GM21367 (cell line): Measurements from ENCODE around the gene REV3L.
A peak's percentile ranks its signal among the peaks of the same experiment; 100 is the strongest.
"Not testable (repeated sequence)": the region's sequence is repeated elsewhere in the genome, so short reads cannot be mapped to it uniquely, and the experiment has no call there.

Experiments used
- ATAC-seq: cut with Tn5 transposase; IDR thresholded peaks from one replicate; pipeline ENCODE4 v1.9.1; 2021; ENCODE audit not compliant: unreplicated experiment

Gene REV3L

DNA sequence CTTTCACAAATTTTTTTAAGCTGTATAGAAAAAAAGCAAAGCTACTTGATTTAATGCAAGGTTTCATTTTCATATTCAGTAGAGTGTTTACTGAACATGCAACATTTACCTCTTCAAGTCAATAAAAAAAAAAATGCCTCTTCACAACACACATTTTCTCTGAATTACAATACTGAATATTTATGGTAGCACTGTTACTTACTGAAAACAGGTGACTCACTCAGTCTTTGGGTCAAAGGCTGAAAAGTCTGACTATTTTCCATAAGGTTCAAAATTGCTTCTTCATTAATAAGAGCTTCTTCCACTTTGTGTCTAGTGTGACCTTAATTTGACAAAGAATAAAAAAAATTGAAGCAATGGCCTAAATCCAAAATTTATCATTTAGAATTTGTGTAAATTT is 101.9 kb downstream of the REV3L start:
- no peak for ATAC-seq

DNA sequence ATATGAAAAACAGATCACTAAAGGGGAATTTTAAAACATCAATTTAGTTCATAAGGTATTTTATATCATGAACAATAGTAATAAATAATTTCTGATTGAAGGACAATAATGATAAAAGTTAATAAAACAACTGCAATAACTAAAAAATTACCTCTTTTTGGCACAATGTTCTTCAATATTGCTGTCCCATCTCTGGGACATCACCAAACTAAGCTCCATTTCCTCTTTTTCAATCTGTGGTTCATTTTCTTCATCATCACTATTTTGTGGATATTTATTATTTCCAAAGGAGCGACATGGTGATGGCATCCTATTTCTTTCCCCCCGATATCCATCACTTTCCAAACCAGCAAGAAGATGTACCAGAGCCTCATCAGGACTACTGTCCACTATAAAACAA is 103.2 kb downstream of the REV3L start:
- no peak for ATAC-seq

- ATAC-seq, result no peak
Measured at GRCh38 chr6:111379302-111379701, 103.7 kb downstream of the REV3L start.

- no peak for ATAC-seq
Measured at GRCh38 chr6:111377558-111378120, 105.4 kb downstream of the REV3L start.

GRCh38 chr6:111367393-111368088 is 115.5 kb downstream of the REV3L start:
- ATAC-seq, result no peak

GRCh38 chr6:111361648-111362047 is 121.4 kb downstream of the REV3L start:
- no peak for ATAC-seq

DNA sequence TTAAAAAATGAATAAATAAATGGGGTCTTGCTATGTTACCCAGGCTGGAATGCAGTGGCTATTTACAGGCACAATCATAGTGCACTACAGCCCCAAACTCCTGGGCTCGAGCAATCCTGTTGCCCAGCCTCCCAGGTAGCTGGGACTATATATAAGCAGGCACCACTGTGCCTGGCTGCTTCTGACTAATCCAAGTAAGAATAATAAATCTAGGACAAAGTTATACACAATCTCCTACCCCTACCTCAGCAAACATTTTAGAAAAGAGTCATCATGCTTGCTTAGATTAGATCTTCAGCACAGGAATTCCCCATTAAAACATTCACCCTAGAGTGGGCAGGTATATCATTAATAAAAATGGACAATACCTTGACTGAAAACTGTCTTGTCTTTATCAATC is 124.6 kb downstream of the REV3L start:
- no peak for ATAC-seq

- no peak for ATAC-seq
Measured at GRCh38 chr6:111357705-111358104, 125.3 kb downstream of the REV3L start.

DNA sequence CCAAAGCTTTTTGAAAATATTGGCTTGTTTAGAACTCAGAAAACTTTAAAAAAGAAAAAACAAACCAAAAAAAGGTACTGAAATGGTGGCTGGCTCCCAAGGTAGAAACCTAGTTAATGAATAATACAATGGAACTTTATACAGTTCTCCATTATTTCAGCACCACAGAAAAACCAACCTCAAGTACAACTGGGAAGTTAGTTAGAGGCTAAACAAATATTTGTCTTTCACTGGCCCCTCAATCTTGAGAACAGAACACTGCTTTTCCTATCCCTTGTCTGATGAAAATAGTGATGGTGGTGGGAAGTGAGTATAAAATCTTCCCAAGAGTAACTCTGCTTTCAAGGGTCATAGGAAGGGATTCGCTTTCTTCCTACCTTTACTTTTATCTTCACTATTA is 126.5 kb downstream of the REV3L start:
- no peak for ATAC-seq

DNA sequence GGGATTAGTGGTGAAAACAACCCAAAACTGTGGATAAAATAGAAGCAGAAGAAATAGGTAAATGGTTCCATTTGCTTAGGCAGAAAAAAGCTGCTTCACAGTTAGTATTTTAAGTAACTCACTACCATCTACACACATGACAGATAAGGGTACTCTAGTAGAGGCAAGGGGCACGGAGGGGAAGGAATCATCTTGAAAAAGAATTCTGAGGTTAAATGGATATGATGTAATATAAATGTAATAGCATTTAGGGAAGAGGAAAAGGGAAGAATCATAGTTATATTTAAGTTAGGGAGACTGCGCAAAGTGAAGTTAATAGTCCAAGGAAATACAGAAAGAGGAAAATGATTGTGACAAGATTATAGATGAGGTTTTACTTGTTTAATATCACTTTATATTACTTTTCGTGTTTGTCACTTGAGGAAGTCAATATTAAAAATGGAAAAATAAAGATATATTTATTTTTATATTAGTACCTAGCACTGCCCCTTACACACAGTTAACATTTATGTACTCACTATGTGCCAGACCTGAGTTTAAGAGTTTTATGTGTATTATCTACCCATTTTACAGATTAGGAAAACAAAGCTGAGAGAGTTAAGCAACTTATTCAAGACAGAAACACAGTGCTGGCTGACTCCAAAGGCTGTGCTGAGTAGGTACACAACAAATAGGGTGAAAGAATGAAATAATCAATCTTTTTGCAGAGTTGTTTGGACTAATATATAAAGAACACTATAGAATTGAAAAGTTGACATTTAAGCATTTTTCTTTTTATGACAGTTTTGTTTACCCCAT is 128.1 kb downstream of the REV3L start:
- ATAC-seq, result no peak

DNA sequence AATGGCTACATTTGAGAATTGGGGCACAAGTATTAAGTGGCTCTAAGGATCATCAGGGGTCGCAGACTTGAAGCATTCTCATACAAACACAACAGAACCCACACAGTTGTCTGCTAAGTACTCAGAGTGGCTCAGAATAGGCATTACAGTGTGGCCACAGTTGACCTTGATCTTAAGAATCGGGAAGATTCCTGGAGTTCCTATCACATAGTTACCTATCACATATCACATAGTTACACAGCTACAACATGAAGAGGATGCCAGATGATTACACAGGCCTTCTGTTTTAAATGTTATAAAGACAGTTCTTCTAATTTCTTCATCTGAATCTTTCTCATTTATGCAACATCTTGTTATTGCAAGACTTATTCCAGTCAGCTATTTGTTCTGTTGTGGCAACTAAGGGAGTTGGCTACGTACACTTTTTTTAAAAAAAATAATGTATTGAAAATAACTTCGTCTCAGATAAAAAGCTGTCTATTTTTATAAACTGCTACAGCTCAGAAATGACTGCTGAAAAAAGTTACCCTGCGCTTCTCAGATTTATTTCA is 129.0 kb downstream of the REV3L start:
- ATAC-seq, result no peak

DNA sequence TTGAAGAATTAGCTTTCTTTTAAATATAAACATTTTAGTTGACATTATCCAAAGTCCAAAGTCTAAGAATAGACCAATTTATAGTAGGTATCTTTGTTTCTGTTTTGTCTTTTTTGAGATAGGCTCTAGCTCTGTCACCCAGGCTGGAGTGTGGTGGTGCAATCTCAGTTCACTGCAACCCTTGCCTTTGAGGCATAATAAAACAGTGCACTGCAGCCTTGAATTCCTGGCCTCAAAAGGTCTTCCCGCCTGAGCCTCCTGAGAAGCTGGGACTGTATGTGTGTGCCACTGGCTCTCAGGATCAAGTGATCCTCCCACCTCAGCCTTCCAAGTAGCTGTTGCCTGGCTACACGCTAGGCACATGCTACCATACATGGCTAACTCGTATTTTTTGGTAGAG is 135.4 kb downstream of the REV3L start:
- no peak for ATAC-seq

- no peak for ATAC-seq
Measured at GRCh38 chr6:111342913-111343312, 140.1 kb downstream of the REV3L start.

DNA sequence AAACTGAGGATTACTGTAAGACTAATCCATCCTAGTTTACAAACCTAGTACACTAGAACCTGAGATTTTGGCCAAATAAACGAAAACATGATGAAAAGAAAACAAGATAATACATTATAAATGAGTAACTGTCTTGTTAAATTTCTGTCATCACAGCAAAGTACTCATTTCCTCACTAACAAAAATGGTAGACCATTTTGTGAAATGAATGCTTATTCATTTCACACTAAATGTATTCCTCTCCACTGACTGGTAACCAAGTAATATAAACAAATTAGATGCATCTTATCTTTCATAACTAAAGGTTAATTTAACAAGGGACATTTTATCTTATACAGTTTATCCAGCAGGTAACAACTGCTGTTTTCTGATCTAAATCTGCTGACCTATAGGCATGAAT is 143.7 kb downstream of the REV3L start:
- ATAC-seq, result no peak

- peak; percentile 98 for ATAC-seq
Measured at GRCh38 chr6:111338843-111339242, 144.2 kb downstream of the REV3L start.

- no peak for ATAC-seq
Measured at GRCh38 chr6:111337829-111338236, 145.2 kb downstream of the REV3L start.

DNA sequence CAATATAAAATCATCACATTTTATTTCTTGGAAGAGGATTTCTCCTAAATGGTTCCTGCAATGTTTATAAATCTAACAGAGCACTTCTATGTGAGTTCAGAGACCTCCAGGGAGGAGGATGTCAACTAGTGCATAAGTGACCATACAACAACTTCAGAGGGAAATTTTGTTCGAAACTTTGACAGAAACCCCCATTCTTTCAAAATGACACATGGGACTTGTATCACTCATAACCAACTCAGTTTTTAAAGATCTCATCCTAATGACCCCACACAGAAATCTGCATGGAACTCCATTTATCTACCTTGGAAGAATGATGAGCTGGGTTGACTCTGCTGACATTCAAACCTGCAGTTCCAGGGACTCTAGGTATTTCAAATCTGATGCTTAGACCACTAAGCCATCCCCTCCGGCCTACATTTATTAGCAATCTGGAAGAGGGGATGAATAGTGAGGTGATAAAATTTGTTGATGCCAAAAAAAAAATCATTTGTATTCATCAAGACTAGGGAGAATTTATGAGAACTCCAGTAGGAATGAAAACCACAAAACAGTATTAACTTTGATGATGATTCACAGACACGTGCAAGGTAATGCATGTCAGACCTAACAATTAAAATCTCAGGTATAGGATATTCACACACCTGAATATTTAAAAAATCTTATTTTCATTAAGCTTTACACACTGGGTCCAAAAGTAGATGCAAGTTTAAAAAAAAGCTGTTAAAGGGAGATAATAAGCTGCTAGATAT is 153.0 kb downstream of the REV3L start:
- ATAC-seq, result no peak

DNA sequence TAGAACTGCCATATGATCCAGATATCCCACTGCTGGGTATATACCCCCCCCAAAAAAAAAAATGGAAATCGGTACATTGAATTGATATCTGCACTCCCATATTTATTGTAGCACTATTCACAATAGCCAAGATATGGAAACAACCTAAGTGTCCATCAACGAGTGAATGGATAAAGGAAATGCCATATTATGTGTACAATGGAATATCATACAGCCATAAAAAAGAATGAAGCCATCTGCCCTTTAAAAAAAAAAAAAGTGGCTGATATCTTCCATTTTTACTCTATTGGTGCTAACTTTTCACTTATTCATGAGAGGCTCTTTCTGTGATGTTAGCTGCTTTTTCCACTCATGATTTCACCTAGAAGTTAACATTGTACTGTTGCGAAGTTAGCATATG is 156.5 kb downstream of the REV3L start:
- ATAC-seq, result no peak

DNA sequence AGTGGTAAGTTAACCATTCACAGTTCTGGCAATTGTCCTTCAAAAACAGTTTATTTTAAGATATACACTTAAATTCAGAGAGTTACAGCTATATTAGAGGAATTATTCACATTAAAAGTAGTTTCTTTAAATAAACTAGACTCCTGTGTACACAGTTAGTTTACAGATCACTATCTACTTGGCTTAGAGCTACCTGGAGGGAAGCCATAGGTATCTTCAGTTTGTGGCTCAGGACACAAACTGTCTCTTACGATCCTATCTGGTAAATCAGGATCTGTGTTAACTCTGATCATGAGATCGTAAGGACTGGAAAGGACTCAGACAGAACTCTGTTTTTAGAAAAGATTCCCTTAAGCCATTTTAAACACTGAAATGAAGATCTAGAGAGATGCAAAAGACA is 160.9 kb downstream of the REV3L start:
- no peak for ATAC-seq

GRCh38 chr6:111307950-111308349 is 175.1 kb downstream of the REV3L start:
- not testable (repeated sequence) for ATAC-seq

- no peak for ATAC-seq
Measured at GRCh38 chr6:111307275-111307858, 175.7 kb downstream of the REV3L start.
